SK-N-SH (cell line): Measurements from ENCODE around the gene PPFIBP2. TPM values are rescaled to one million over a fixed set of nuclear protein-coding genes. Genes with fewer than 3 reads are reported as not detected.

Experiments
- CTCF ChIA-PET: fragments of 300-600, 350-600 bp; formaldehyde crosslinking; extraction: SDS; loops from one replicate; lab custom pipeline; 2021; lab: Yijun Ruan, JAX
- POLR2A ChIA-PET: fragments of 350-600 bp; sonication (Branson Sonifier 250); formaldehyde crosslinking; extraction: SDS; loops from one replicate; lab custom pipeline; 2020; ENCODE audit warnings: antibody characterized with exemption, inconsistent platforms; lab: Yijun Ruan, JAX
- DNase-seq: peaks from one replicate; pipeline ENCODE4 v3.0.0; 2012
- H2AFZ ChIP-seq: fragments of 200-600 bp; sonication (generic); 2 replicates; pipeline ENCODE4 v1.8.1; 2016; ENCODE audit warnings: antibody characterized with exemption, mild to moderate bottlenecking, low read depth
- H3F3A ChIP-seq: fragments of 200-600 bp; sonication (generic); replicated peaks from 2 replicates; pipeline ENCODE3; 2016; ENCODE audit warnings: antibody characterized with exemption, mild to moderate bottlenecking; ENCODE audit not compliant: insufficient read depth
- H3K27ac ChIP-seq, 2 experiments: fragments of 200-500 bp in 1 of 2; fragments of 200-600 bp in 1 of 2; sonication (Bioruptor generic) in 1 of 2; sonication (generic), shearing (Covaris generic) in 1 of 2; 2 replicates each; pipeline versions ENCODE4 v1.5.1 to v1.6.1; 2014 to 2016; ENCODE audit warnings: low read depth in 2 of 2, inconsistent platforms in 1 of 2, low read length in 1 of 2, mild to moderate bottlenecking in 1 of 2, mixed read lengths in 1 of 2
- H3K27me3 ChIP-seq: fragments of 200-600 bp; sonication (generic), shearing (Covaris generic); 2 replicates; pipeline ENCODE4 v1.6.1; 2016; ENCODE audit warnings: mixed run types; ENCODE audit not compliant: insufficient read depth
- H3K36me3 ChIP-seq, 2 experiments: fragments of 200-500 bp in 1 of 2; fragments of 200-600 bp in 1 of 2; sonication (Bioruptor generic) in 1 of 2; sonication (generic) in 1 of 2; replicated peaks in 1 of 2; 2 replicates each; pipeline versions ENCODE3 to v1.5.1; 2014 to 2016; ENCODE audit warnings: low read length in 1 of 2, mild to moderate bottlenecking in 1 of 2; ENCODE audit not compliant: insufficient read depth in 2 of 2, control insufficient read depth in 1 of 2
- H3K4me1 ChIP-seq, 2 experiments: fragments of 200-500 bp in 1 of 2; fragments of 200-600 bp in 1 of 2; sonication (Bioruptor generic) in 1 of 2; sonication (generic), shearing (Covaris generic) in 1 of 2; 2 replicates each; pipeline versions ENCODE4 v1.5.1 to v1.6.1; 2014 to 2016; ENCODE audit warnings: low read depth in 1 of 2, low read length in 1 of 2, mixed run types in 1 of 2; ENCODE audit not compliant: insufficient read depth in 2 of 2, control insufficient read depth in 1 of 2
- H3K4me2 ChIP-seq: fragments of 200-600 bp; sonication (generic), shearing (Covaris generic); 2 replicates; pipeline ENCODE4 v1.6.1; 2017; ENCODE audit warnings: mixed run types
- H3K4me3 ChIP-seq, 2 experiments: fragments of 200-500 bp in 1 of 2; fragments of 200-600 bp in 1 of 2; sonication (Bioruptor generic) in 1 of 2; sonication (generic), shearing (Covaris generic) in 1 of 2; 2 replicates each; pipeline versions ENCODE4 v1.5.1 to v1.8.1; 2014 to 2016; ENCODE audit warnings: low read depth in 2 of 2, inconsistent platforms in 1 of 2, low read length in 1 of 2, mild to moderate bottlenecking in 1 of 2, mixed read lengths in 1 of 2, moderate library complexity in 1 of 2
- H3K79me2 ChIP-seq: fragments of 200-600 bp; sonication (generic); 2 replicates; pipeline ENCODE4 v1.8.1; 2017; ENCODE audit warnings: mild to moderate bottlenecking; ENCODE audit not compliant: insufficient read depth
- H3K9ac ChIP-seq: fragments of 200-600 bp; sonication (generic); 2 replicates; pipeline ENCODE4 v1.6.1; 2017; ENCODE audit warnings: mixed run types
- H3K9me2 ChIP-seq: fragments of 200-600 bp; sonication (generic); 2 replicates; pipeline ENCODE4 v1.6.1; 2017; ENCODE audit warnings: mixed run types
- H3K9me3 ChIP-seq: fragments of 200-600 bp; sonication (generic); 2 replicates; pipeline ENCODE4 v1.6.1; 2017; ENCODE audit warnings: mixed run types, mild to moderate bottlenecking, moderate library complexity
- H4K20me1 ChIP-seq: fragments of 200-600 bp; sonication (generic); 2 replicates; pipeline ENCODE4 v1.6.1; 2017; ENCODE audit warnings: mild to moderate bottlenecking, mixed run types; ENCODE audit not compliant: insufficient read depth
- CHD2 ChIP-seq: fragments of 150-350 bp; IDR thresholded peaks from 2 replicates; pipeline ENCODE4 v1.6.1; 2018; ENCODE audit warnings: low read length; ENCODE audit not compliant: partially characterized antibody
- NRF1 ChIP-seq: IDR thresholded peaks from 2 replicates; pipeline ENCODE4 v1.6.1; 2012; ENCODE audit warnings: low read depth, mild to moderate bottlenecking, low read length
- POLR2AphosphoS5 ChIP-seq: IDR thresholded peaks from 2 replicates; pipeline ENCODE4 v1.6.1; 2012; ENCODE audit warnings: low read depth, low read length
- RCOR1 ChIP-seq: fragments of 150-350 bp; IDR thresholded peaks from 2 replicates; pipeline ENCODE4 v1.6.1; 2017; ENCODE audit warnings: antibody characterized with exemption, low read length
- TAF1 ChIP-seq: IDR thresholded peaks from 2 replicates; pipeline ENCODE4 v1.6.1; 2012; ENCODE audit warnings: low read depth, mild to moderate bottlenecking, low read length, moderate library complexity, borderline replicate concordance
- TCF12 ChIP-seq: IDR thresholded peaks from 2 replicates; pipeline ENCODE4 v1.4.0; 2012
- WGBS: methylation state at CpG from one replicate; pipeline ENCODE4 v1.1.6; 2017; ENCODE audit warnings: low lambda C conversion rate; 5-methylcytosine and 5-hydroxymethylcytosine counted together
- polyA plus RNA-seq, 3 experiments: library from polyadenylated mRNA; depleted of rRNA; stranded (reverse); fragments of >200 nt; gene quantifications; 2 replicates each; pipeline ENCODE4 v1.2.3, GENCODE V29; 2012
- TF ChIP-seq, protein P1 (sequence below): IDR thresholded peaks from 2 replicates; pipeline ENCODE4 v1.6.1; 2012; ENCODE audit warnings: mild to moderate bottlenecking, low read depth, low read length, moderate library complexity
- TF ChIP-seq, protein P2 (sequence below): fragments of 200-600 bp; sonication (generic); IDR thresholded peaks from 2 replicates; pipeline ENCODE4 v1.6.1; 2017; ENCODE audit warnings: antibody characterized with exemption, mild to moderate bottlenecking, moderate library complexity
- TF ChIP-seq, protein P3 (sequence below): fragments of 150-350 bp; IDR thresholded peaks from 2 replicates; pipeline ENCODE4 v1.6.1; 2017; ENCODE audit warnings: antibody characterized with exemption, low read length, low read depth, borderline replicate concordance
- TF ChIP-seq, protein P4 (sequence below): fragments of 150-350 bp; IDR thresholded peaks from 2 replicates; pipeline ENCODE4 v1.6.1; 2016; ENCODE audit warnings: mild to moderate bottlenecking, low read depth, low read length

PPFIBP2 gene
- polyA plus RNA-seq, 1 of the 3 experiments (the other 2 are of a cell fraction): 0.67 TPM

DNA sequence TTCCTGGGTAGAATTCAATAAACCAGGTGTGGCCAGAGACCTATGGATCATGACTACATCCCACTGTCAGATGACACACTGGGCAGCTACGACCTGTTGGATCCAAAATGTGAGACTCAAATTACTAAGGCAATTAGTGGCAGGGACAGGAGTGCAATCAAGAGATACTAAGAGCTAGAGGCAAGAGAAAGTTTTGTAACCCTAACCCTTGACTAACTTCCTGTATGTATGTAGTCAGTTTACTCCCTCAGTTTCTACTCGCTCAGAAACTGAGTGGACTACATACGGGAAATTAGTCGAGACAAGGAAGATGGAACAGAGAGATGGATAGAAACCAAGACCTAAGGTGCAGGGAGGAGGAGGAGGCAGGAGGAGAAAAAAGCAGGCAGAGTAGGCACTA is 156.8 kb downstream of the PPFIBP2 start:
- Histone ChIP-seq H3K79me2 (no peaks in the 10 kb centered on the region), H3K9me3 (no peaks in the 10 kb centered on the region), H3K4me1 (peaks cover 0 to 7% of the 10 kb centered on the region in 2 experiments; a peak in 1 of 4 replicates), H3F3A (no peaks in the 10 kb centered on the region), H3K4me3 (no peak overlapping the region), H3K27me3 (peaks cover 19% of the 10 kb centered on the region; the same call in 1 of the 2 replicates), H3K36me3 (no peaks in the 10 kb centered on the region), H4K20me1 (no peaks in the 10 kb centered on the region), H2AFZ (no peak overlapping the region), H3K9me2 (no peaks in the 10 kb centered on the region), H3K9ac (no peak overlapping the region), H3K4me2 (no peak overlapping the region), H3K27ac (no peak overlapping the region)
- TF ChIP-seq, protein P1, sequence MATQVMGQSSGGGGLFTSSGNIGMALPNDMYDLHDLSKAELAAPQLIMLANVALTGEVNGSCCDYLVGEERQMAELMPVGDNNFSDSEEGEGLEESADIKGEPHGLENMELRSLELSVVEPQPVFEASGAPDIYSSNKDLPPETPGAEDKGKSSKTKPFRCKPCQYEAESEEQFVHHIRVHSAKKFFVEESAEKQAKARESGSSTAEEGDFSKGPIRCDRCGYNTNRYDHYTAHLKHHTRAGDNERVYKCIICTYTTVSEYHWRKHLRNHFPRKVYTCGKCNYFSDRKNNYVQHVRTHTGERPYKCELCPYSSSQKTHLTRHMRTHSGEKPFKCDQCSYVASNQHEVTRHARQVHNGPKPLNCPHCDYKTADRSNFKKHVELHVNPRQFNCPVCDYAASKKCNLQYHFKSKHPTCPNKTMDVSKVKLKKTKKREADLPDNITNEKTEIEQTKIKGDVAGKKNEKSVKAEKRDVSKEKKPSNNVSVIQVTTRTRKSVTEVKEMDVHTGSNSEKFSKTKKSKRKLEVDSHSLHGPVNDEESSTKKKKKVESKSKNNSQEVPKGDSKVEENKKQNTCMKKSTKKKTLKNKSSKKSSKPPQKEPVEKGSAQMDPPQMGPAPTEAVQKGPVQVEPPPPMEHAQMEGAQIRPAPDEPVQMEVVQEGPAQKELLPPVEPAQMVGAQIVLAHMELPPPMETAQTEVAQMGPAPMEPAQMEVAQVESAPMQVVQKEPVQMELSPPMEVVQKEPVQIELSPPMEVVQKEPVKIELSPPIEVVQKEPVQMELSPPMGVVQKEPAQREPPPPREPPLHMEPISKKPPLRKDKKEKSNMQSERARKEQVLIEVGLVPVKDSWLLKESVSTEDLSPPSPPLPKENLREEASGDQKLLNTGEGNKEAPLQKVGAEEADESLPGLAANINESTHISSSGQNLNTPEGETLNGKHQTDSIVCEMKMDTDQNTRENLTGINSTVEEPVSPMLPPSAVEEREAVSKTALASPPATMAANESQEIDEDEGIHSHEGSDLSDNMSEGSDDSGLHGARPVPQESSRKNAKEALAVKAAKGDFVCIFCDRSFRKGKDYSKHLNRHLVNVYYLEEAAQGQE: no peak
- TF ChIP-seq, protein P2, sequence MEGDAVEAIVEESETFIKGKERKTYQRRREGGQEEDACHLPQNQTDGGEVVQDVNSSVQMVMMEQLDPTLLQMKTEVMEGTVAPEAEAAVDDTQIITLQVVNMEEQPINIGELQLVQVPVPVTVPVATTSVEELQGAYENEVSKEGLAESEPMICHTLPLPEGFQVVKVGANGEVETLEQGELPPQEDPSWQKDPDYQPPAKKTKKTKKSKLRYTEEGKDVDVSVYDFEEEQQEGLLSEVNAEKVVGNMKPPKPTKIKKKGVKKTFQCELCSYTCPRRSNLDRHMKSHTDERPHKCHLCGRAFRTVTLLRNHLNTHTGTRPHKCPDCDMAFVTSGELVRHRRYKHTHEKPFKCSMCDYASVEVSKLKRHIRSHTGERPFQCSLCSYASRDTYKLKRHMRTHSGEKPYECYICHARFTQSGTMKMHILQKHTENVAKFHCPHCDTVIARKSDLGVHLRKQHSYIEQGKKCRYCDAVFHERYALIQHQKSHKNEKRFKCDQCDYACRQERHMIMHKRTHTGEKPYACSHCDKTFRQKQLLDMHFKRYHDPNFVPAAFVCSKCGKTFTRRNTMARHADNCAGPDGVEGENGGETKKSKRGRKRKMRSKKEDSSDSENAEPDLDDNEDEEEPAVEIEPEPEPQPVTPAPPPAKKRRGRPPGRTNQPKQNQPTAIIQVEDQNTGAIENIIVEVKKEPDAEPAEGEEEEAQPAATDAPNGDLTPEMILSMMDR: no peak
- TF ChIP-seq, protein P3, sequence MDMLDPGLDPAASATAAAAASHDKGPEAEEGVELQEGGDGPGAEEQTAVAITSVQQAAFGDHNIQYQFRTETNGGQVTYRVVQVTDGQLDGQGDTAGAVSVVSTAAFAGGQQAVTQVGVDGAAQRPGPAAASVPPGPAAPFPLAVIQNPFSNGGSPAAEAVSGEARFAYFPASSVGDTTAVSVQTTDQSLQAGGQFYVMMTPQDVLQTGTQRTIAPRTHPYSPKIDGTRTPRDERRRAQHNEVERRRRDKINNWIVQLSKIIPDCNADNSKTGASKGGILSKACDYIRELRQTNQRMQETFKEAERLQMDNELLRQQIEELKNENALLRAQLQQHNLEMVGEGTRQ: no peak
- TF ChIP-seq TCF12: no peak
- TF ChIP-seq, protein P4, sequence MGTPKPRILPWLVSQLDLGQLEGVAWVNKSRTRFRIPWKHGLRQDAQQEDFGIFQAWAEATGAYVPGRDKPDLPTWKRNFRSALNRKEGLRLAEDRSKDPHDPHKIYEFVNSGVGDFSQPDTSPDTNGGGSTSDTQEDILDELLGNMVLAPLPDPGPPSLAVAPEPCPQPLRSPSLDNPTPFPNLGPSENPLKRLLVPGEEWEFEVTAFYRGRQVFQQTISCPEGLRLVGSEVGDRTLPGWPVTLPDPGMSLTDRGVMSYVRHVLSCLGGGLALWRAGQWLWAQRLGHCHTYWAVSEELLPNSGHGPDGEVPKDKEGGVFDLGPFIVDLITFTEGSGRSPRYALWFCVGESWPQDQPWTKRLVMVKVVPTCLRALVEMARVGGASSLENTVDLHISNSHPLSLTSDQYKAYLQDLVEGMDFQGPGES: no peak
- no peak for TF ChIP-seq TAF1
- TF ChIP-seq NRF1: no peak
- TF ChIP-seq RCOR1: no peak
- no peak for TF ChIP-seq CHD2
- no peak for TF ChIP-seq POLR2AphosphoS5
- DNase-seq: no peak
- ChIA-PET CTCF (interaction anchor here (0.9 to 9.2 kb wide), 7 partner anchors 16 to 573 kb away, joined by 3 to 256 read pairs (median 8); partner anchors contain the start of gene PPFIBP2), POLR2A (no interaction called here)
- WGBS: 58% methylated on average over 4 of the region's 4 CpGs
